HG02938 (cell line): ENCODE results near the gene MCTP1.
A peak's percentile ranks its signal among the peaks of the same experiment; 100 is the strongest.
"Not testable (repeated sequence)": the region's sequence is repeated elsewhere in the genome, so short reads cannot be mapped to it uniquely, and the experiment has no call there.

ENCODE experiments used
- ATAC-seq: cut with Tn5 transposase; IDR thresholded peaks from one replicate; pipeline ENCODE4 v1.9.1; 2021; ENCODE audit warnings: mild to moderate bottlenecking, moderate library complexity; ENCODE audit not compliant: unreplicated experiment

MCTP1 gene

DNA sequence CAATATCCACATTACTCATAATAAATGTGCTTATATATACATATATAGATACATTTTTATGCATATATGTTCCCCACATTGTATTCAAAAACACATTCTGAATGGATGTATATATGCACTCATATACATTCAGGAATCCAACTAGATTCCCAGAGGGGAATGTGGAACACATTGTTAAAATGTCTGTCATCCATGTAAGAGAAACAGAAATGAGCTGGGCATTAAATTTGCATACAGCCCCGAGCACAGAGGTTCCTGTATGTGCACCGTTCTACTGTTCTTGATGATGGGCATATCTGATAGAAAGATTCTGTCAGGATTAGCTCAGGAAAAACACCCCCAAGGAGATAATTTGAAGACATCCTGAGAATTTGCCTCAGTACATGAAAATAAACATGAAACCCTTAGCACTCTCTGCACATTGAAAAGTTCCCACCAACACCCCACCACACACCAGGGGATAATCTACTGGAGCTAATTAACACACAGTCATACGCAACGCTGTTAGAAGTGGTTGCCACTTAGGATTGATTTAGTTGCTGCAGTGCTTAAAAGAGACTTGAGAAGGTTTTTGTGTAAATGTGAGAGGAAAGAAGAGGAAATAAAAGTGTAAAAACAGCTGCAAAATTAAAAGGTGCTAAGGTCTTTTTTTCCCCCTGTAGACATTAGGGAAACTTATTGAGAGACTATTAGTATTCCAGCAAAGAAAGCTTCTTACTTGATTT lies 443.1 kb downstream of the MCTP1 start:
- ATAC-seq = no peak

GRCh38 chr5:94833851-94834250 lies 451.0 kb downstream of the MCTP1 start:
- no peak for ATAC-seq

GRCh38 chr5:94832685-94833084 lies 452.2 kb downstream of the MCTP1 start:
- no peak for ATAC-seq

GRCh38 chr5:94830520-94830919 lies 454.4 kb downstream of the MCTP1 start:
- ATAC-seq = peak; percentile 56

GRCh38 chr5:94828222-94828621 lies 456.7 kb downstream of the MCTP1 start:
- not testable (repeated sequence) for ATAC-seq

- ATAC-seq = no peak
Observed at GRCh38 chr5:94820488-94820887, 464.4 kb downstream of the MCTP1 start.

- no peak for ATAC-seq
Observed at GRCh38 chr5:94818904-94819303, 466.0 kb downstream of the MCTP1 start.

- ATAC-seq = no peak
Observed at GRCh38 chr5:94815313-94816039, 469.4 kb downstream of the MCTP1 start.

- no peak for ATAC-seq
Observed at GRCh38 chr5:94812232-94812631, 472.7 kb downstream of the MCTP1 start.

DNA sequence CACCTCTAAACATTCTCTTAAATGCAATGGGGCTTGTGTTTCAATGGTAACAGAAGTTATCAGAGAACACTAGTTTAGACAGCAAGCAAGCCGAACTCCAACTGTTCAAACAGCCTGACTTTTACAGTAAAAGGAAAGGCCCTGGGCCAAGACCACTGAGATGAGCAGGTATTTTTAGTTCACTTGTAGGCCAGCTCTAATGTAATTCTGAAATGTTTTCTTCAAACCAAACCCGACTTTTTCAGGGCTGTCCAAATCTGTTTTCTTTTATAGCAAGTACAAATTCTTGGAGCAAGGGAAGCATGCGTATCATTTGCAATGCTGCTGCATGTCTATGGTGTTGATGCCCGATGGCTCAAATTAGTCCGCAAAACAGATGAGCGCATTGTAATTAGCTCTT lies 473.6 kb downstream of the MCTP1 start:
- no peak for ATAC-seq

- no peak for ATAC-seq
Observed at GRCh38 chr5:94810877-94811276, 474.0 kb downstream of the MCTP1 start.

DNA sequence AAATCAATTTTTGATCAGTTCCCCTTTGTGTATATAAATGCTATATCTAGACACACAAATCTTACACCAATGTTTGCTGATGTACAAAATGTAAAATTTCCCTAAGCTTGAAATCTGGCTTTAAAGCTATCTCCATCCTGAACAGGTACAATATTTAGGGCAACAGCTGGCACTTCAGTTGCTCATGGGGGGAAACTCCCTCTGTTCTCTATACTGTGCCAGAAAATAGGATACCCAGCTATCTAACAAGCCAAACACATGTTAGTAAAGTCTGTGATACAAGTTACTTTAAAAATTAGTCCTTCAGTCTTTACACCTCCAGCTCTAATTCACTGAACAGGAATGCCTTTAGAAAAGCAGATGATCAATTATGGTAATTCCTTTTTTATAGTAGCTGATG lies 474.6 kb downstream of the MCTP1 start:
- no peak for ATAC-seq

GRCh38 chr5:94808497-94808896 lies 476.4 kb downstream of the MCTP1 start:
- ATAC-seq = no peak

DNA sequence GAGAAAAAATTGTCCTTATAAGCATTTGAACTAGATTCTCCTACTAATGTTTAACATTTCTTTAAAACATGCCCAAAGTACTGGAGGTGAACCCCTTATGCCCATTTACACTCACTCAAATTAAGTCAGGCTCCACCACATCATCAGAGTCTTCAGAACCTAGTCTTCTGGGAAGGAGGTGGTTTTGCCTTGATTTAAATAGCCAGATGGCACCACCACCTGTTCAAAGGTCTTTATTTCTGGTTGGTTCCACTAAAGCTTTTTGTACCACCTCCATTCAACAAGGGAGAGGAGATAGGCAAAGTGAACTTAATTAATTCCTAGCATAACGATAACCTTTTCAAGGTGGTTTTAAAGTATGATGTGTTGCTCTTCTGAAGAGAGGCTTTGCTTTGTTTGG lies 476.9 kb downstream of the MCTP1 start:
- no peak for ATAC-seq

- ATAC-seq = no peak
Observed at GRCh38 chr5:94802450-94802849, 482.4 kb downstream of the MCTP1 start.

DNA sequence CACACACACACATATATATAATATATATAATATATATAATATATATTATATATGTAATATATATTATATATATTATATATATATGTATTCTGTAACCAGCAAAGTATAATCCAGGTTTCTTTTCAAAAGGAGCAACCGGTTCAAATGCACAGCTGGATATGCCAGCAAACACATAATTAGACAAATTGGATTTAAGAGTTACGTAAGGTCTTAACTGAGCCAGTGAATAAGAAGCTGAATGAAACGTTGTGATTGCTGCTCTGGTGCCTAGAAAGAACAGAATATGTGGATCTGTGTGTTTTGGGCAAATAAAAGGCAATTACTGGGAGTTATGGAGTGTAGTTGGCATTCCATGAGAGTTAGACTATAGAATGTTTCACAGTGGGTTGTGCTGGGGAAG lies 488.3 kb downstream of the MCTP1 start:
- ATAC-seq = no peak

DNA sequence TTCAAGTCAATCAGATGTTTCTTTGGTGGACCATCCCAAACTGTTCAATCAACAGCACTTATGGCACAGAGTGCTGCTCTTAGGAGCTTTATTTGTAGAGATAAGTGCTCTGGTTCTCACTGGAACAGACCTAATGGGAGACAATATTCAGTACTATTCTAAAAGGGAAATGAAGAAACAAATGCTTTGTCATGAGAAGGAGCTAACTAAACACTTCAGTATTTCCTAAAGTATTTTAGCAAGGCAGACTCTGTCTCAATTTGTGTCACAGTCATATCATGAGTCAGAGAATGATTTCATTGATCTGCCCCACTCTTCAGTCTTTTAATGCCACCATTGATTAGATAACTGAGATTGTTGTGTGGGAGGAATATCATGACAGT lies 491.1 kb downstream of the MCTP1 start:
- ATAC-seq = peak; percentile 44

DNA sequence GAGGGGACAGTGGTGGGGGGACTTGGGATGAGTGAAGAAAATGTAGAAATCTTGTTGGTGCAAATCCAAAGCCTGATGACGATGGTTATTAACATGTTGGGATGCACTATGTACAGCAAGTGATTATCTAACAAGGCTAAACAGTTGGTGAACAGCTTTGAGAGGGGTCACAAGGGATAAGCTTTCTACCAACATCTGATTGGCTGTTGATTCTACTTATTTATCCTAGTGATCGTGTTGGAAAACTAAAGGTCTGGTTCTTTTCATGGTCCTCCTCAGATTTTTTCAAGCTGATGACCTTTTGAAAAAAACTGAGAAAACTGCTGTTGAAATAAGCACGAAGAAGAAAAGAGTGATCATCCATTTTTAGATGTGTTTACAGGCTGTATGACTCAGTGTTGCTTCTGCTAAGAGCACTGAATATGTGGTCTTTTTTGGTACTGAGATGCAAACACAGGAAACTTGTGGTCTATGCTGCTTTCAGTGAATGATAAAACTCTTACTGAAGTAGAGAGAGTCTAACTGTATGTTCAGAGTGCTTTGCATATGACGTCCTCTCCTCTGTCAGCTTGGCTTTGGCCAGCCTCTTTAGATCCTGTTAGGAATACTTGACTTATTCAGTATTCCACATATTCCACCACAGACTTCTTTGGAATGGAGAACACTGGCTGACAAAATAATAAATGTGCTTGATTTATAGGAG lies 491.6 kb downstream of the MCTP1 start:
- ATAC-seq = peak; percentile 100

GRCh38 chr5:94791829-94792228 lies 493.1 kb downstream of the MCTP1 start:
- ATAC-seq = no peak

DNA sequence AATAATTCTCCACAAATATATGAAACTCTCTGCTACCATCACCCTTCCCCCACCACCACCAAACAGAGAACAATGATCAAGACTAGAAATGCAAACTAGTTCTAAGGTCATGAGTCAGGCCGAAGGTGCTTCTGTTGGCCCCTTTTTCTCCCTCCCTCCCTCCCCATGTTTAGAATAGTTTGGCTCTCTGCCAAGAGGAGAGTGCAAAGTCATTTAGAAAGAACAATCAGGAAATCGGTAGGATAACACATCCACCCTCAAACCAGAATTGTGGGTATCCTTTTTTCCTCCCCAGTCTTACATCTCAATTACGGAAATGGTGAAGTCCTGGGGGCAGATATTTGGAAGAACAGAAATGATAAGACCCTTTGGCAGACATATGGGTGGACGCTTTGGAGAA lies 496.4 kb downstream of the MCTP1 start:
- no peak for ATAC-seq

DNA sequence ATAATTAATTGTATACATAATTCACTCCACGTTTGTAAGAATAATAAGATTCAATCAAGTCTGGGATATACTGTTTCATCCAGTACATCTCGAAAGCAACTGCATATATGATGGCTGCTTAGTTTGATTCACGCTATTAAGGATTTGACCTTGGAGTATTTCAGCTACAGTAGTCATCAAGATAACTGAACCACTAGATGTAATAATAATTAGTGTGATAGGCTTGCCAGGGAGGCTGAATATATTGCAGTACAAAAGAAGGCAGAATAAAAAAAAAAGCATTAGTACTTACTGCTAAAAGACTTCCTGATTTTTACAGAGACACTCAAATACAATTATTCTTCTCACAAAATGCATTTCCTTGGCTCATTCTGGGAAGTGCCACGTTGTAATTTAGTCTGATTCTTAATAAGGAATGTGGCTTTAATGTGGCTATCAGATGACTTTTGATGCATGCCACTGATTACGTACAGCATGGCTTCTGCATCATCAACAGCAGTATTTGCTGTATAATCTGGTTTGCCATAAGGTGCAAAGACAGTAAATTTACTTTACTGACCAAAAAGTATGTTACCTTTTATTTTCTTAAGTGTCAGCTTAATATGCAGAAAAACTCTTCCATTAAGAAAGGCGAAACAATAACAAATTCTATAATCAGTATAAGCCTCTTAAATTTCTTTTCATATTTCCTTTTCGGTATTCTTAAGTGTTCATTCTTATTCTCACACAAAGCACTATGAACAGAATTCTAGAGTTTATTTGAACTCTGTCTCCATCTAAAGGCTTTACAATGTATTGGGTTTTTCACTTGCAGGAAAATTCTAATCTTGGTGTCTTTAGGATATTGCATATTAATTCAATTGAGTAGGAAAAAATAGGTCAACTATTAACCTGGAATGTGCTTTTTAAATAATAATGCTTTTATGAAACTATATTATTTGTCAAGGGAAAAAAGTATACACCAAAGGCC lies 500.1 kb downstream of the MCTP1 start:
- no peak for ATAC-seq
